Bone marrow (tissue), 2 donors: ENCODE data around the gene WAC.
"Not testable (repeated sequence)": the region's sequence is repeated elsewhere in the genome, so short reads cannot be mapped to it uniquely, and the experiment has no call there.

ENCODE experiments used
- DNase-seq, 2 donors: peaks; one replicate each; lab custom pipeline; 2025; lab: John Stamatoyannopoulos, UW

WAC gene

DNA sequence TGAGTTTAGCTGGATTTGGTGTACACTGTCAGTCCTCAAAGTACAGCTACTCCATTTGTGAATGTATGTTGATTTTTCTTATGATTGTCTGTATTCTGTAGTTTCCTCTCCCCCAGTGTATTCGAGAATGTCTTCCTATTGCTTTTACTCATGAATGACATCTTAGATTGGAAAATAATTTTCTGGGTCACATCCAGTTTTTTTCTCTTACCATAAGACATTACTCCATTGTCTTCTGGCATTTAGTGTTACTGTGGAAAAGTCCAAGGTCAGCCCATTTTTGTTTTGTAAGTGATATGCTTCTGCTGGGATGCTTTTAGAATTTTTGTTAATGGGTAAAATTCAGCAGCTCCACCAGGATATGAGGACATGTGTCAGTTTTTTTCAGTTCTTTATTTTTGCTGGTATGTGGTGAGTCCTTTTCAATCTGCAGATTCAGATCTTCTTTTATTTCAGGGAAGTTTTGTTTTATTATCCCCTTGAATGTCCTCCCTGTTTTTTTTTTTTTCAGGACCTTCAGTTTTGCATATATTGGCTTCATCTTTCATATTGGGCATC is 33.6 kb downstream of the WAC start:
- no peak for DNase-seq

DNA sequence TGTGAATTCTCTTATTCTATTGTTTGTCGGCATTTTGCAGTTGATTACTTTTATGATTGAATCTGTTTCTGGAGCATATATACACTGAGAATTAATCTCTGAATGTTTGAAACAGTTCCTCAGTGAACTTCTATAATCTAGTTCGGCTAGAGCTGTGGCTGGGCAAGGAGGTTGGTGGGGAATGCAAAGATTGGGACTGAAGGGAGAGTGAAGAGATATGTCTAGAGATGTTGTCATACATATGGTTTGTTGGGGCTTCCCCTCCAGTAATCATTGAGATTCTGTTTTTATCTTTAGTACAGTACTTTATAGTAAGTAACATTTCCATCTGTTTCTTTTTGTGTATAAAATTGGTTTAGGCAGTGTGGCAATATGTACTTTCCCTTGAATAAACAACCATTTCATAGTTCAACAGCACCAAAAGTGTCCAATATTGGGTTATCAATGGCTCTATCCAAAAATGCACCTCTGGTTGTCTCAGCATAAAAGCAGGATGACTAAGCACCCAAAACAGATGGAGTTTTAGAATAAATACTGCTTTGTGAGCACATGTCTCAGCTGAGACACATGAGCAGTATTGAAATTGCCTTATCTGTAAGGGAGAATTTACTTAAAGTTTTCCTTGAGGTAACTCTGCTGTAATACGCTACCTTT is 36.7 kb downstream of the WAC start:
- DNase-seq, result no peak

- DNase-seq, result no peak
Observed at GRCh38 chr10:28570598-28570997, 37.7 kb downstream of the WAC start.

- no peak for DNase-seq
Observed at GRCh38 chr10:28571265-28571664, 38.3 kb downstream of the WAC start.

- not testable (repeated sequence) for DNase-seq
Observed at GRCh38 chr10:28574214-28574613, 41.3 kb downstream of the WAC start.

- DNase-seq, result no peak
Observed at GRCh38 chr10:28575852-28576251, 42.9 kb downstream of the WAC start.

DNA sequence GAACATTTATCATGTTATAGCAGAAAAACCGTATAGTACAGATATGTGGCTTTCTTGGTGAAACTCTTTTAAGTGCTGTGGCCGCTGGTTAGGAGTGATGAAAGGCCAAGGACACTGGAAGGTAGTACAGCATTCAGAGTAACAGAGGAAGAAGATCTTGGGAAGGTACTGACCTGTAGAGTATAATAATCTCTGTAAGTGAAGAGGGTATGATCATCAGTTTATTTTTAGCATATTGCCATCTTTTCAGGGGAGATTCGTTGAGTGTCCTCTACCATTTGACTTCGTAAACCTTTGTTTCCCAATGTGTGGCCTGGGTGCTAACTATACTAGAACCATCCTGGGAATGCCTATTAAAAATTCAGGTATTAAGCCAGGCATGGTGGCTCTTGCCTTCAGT is 44.6 kb downstream of the WAC start:
- no peak for DNase-seq

DNA sequence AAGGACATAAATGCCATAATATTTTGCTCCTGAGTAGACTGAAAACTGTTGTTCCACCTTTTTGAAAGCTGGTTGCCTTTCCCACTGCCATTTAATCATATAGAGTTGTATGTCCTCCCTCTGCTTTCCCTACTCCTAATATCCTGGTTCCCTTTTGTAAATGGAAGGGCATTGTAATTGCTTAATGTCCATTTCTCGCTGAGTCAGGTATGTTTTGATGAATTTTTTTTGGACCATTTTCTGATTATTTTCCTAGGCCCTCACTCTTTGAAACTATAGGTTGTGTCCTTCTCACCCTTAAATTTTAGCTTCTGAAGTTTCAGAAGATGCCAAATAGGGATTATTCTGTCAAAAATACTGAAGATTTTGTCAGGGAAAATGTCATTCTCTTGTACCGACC is 45.5 kb downstream of the WAC start:
- DNase-seq, result no peak

DNA sequence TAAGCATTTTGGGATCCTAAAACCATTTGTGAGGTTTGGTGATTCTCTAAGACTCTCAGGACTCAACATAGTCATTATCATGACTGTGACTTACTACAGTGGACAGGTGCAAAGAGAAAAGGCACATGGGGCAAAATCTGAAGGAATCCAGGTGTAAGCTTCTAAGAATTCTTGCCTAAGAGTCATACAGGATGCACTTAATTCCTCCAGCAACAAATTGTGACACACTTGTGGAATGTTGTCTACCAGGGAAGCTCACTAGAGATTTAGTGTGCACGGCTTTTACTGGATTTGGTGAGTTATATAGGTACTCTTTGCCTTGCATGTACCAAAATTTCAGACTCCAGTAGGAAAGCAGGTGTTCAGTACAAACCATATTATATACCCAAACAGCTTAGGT is 47.9 kb downstream of the WAC start:
- DNase-seq, result no peak

GRCh38 chr10:28581916-28582315 is 49.0 kb downstream of the WAC start:
- no peak for DNase-seq

GRCh38 chr10:28585076-28585475 is 52.2 kb downstream of the WAC start:
- no peak for DNase-seq

GRCh38 chr10:28586176-28586575 is 53.3 kb downstream of the WAC start:
- DNase-seq, result no peak

GRCh38 chr10:28587270-28587969 is 54.5 kb downstream of the WAC start:
- DNase-seq, result no peak

DNA sequence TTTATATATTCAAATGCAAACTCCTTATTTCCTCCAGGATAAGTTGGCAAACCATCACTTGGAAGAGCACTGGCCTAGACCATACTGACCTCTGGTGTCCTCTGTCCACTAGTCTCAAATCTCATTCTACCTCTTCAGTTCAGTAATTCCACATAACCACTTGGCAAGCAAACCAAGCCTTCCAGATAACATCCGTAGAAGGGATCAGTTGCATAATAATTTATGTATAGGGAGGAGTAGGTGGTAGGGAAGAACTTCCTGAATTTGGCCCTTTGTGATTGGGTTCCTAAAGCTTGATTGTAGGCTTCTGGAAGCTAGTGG is 55.0 kb downstream of the WAC start:
- DNase-seq, result no peak

DNA sequence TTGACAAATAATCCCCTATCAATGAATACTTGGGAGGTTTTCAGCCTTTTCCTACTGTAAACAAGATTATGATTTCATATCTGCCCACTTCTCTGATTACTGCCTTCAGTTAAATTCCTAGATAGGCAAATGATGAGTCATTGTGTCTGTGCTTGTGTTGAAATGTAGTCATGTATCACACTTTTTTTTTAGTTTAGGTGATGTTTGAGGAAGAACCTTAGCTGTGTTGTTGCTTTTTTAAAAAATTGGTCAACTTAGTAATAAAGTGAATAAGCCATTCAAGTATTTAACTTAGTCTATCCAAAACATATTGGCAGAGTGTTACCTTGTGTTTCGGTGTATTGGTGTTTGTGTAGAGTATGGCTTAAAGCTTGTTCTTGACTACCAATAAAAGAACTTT is 60.0 kb downstream of the WAC start:
- peak in 1 of 2 donors; percentile 20 for DNase-seq

DNA sequence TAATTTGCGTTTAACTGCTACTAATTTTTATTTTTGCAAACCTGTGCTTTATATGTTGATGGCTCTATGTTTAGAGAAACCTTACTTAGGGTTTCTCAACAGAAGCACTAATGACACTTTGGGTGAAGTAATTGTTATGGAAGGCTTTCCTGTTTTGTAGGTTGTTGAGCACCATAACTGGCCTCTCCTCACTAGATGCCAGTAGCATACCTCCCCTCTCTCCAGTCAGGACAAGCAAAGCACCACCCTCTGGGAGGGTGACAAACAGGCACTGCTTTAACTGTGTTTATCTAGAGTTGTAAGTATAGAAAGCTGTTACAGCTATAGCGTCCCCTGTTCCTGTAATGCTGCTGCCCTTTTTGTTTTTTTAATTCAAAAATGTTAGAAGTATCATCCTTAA is 60.9 kb downstream of the WAC start:
- DNase-seq, result no peak

GRCh38 chr10:28594406-28594805 is 61.5 kb downstream of the WAC start:
- no peak for DNase-seq

GRCh38 chr10:28595613-28596012 is 62.7 kb downstream of the WAC start:
- DNase-seq, result no peak

DNA sequence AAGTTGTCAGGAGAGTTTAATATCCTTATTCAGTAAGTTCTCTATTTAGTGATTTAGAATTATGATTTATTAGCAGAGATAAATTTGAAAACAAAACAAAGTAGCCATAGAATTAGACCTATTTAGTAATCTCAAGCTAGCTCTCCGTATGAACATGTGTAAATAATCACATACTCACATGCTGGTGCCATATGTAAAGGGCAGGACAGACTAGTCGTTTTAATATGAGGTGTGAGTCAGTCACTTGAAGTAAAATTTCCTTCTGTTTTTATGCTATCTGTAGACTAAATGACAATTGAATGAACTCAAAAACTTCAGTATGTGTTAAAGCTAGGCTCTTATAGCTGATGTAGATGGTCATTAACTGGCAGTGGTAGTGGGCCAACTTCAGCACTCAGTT is 67.1 kb downstream of the WAC start:
- DNase-seq, result no peak

GRCh38 chr10:28601012-28601411 is 68.1 kb downstream of the WAC start:
- DNase-seq, result no peak

DNA sequence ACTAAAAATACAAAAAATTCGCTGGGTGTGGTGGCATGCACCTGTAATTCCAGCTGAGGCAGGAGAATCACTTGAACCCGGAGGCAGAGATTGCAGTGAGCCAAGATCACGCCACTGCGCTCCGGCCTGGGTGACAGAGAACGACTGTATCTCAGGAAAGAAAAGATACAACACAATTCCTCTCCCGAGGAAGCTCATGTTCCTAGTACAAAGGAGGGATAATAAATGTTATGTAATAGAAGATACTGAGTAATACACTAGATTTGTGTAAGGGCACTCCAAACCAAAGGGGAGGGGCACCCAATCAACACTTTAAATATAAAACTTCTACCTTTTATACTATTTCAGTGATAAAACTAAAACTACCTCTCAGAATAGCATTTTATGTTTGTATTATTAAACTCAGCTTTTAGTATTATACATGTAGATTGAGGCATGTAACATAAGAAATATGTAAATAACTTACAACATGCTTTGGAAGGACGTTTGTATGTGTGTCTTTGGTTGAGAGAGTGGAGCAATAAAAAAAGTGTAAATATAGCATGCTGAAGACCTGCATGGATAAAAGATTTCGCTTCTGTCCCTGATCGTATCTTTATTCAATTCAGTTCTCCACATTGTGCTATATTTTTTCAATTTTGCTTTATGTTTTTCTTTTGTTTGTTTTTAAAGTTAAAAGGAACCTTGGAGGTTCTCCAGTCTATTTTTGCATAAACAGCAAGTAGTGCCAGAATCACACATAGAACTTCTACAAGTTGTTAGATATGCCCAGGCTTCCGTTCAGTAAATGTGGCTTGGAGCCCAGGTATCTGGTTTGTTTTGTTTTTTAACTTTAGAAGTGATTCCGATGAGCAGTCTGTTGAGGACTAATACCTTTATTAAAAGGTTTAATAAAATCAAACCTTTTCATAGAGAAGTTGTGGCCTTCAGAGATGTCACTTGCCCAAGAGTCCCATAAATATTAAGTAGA is 71.9 kb downstream of the WAC start:
- DNase-seq, result no peak

- no peak for DNase-seq
Observed at GRCh38 chr10:28606568-28606967, 73.7 kb downstream of the WAC start.

DNA sequence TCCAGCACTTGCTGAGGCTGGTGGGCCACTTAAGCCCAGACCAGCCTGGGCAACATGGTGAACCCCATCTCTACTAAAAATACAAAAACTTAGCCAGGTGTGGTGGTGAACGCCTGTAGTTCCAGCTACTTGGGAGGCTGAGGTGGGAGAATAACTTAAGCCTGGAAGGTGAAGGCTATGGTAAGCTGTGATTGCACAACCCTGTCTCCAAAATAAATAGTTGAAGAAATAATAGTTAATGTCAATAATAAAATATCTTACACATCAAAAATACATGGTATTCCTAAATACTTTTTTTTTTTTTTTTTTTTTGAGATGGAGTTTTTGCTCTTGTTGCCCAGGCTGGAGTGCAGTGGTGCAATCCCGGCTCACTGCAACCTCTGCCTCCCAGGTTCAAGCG is 76.7 kb downstream of the WAC start:
- not testable (repeated sequence) for DNase-seq
